HepG2 (cell line): ENCODE data around the gene ABCG8. TPM values are rescaled to one million over a fixed set of nuclear protein-coding genes. Genes with fewer than 3 reads are reported as not detected.

Source experiments
- ATAC-seq: fragments of 200-7000 bp; cut with Tn5 transposase; 3 replicates; pipeline ENCODE4 v1.9.1; 2020; ENCODE audit warnings: mild to moderate bottlenecking, moderate library complexity
- BruUV-seq: library from RNA; stranded (reverse); fragments of 400-500 nt; replicated peaks from 2 replicates; lab custom pipeline; 2021; lab: Mats Ljungman, UMichigan
- CTCF ChIA-PET: fragments of 300-600 bp; formaldehyde crosslinking; extraction: SDS; loops from one replicate; lab custom pipeline; 2021; ENCODE audit warnings: low total read pairs, inconsistent platforms, low intra/inter-chr PET ratio; lab: Yijun Ruan, JAX
- POLR2A ChIA-PET: fragments of 350-600 bp; sonication (Branson Sonifier 250); formaldehyde crosslinking; loops from one replicate; lab custom pipeline; 2020; ENCODE audit warnings: antibody characterized with exemption, inconsistent platforms; lab: Yijun Ruan, JAX
- DNase-seq: peaks from one replicate; pipeline ENCODE4 v3.0.0-alpha.2; 2015; ENCODE audit warnings: low spot score
- FAIRE-seq: peaks from 3 replicates; lab custom pipeline; 2011; peaks lifted over from hg19 to GRCh38; lab: Jason Lieb, UNC
- H2AFZ ChIP-seq: one replicate; pipeline ENCODE4 v1.6.1; 2011; ENCODE audit warnings: low read length, inconsistent platforms
- H3K27ac ChIP-seq: fragments of 300-600 bp; 3 replicates; pipeline ENCODE4 v1.8.0; 2011; ENCODE audit warnings: mixed run types, mild to moderate bottlenecking, mixed read lengths, low read length, inconsistent platforms; ENCODE audit not compliant: insufficient read depth; ENCODE audit errors: extremely low read length
- H3K27me3 ChIP-seq, 2 experiments: fragments of 200-600 bp in 1 of 2; 2 replicates in 1 of 2; 3 replicates in 1 of 2; pipeline versions ENCODE4 v1.6.0 to v1.8.0; 2011; ENCODE audit warnings: low read length in 2 of 2, mild to moderate bottlenecking in 2 of 2, moderate library complexity in 2 of 2, inconsistent platforms in 1 of 2; ENCODE audit not compliant: insufficient read depth in 2 of 2, control insufficient read depth in 1 of 2
- H3K36me3 ChIP-seq, 2 experiments: fragments of 200-600 bp in 1 of 2; replicated peaks in 1 of 2; 2 replicates in 1 of 2; 3 replicates in 1 of 2; pipeline versions ENCODE4 v1.5.1 to v1.8.0; 2011; ENCODE audit warnings: low read length in 2 of 2, inconsistent platforms in 1 of 2; ENCODE audit not compliant: insufficient read depth in 2 of 2, control insufficient read depth in 1 of 2
- H3K4me1 ChIP-seq: 2 replicates; pipeline ENCODE4 v1.5.1; 2012; ENCODE audit warnings: low read length, inconsistent platforms; ENCODE audit not compliant: insufficient read depth
- H3K4me2 ChIP-seq: 2 replicates; pipeline ENCODE4 v1.6.0; 2011; ENCODE audit warnings: low read depth, low read length, inconsistent platforms
- H3K4me3 ChIP-seq, 3 experiments: fragments of 200-600 bp in 1 of 3; sonication (generic), shearing (Covaris generic) in 1 of 3; replicated peaks in 1 of 3; 2 replicates each; pipeline ENCODE4 v1.5.1; 2011 to 2016; ENCODE audit warnings: low read length in 3 of 3, inconsistent platforms in 2 of 3, low read depth in 2 of 3, mild to moderate bottlenecking in 2 of 3, control low read depth in 1 of 3, mixed read lengths in 1 of 3; ENCODE audit not compliant: insufficient read depth in 1 of 3
- H3K79me2 ChIP-seq: one replicate; pipeline ENCODE4 v1.6.1; 2011; ENCODE audit warnings: low read length, inconsistent platforms; ENCODE audit not compliant: insufficient read depth
- H3K9ac ChIP-seq: 2 replicates; pipeline ENCODE4 v1.6.0; 2011; ENCODE audit warnings: mild to moderate bottlenecking, low read depth, low read length, inconsistent platforms; ENCODE audit not compliant: insufficient read depth
- H3K9me3 ChIP-seq: 2 replicates; pipeline ENCODE4 v1.5.1; 2012; ENCODE audit warnings: mild to moderate bottlenecking, low read length
- H4K20me1 ChIP-seq: 2 replicates; pipeline ENCODE4 v1.6.0; 2011; ENCODE audit warnings: inconsistent platforms, mild to moderate bottlenecking, low read length, moderate library complexity; ENCODE audit not compliant: insufficient read depth
- AFF4 ChIP-seq: sonication (generic); formaldehyde crosslinking; IDR thresholded peaks from 2 replicates; pipeline ENCODE4 v1.4.0; 2020; ENCODE audit warnings: missing genetic modification reagents
- CTCF ChIP-seq: sonication (generic); formaldehyde crosslinking; IDR thresholded peaks from 2 replicates; pipeline ENCODE4 v1.5.0; 2020; ENCODE audit warnings: mild to moderate bottlenecking, missing genetic modification reagents, moderate library complexity
- GATA4 ChIP-seq: sonication (generic); IDR thresholded peaks from 2 replicates; pipeline ENCODE4 v1.6.1; 2016; ENCODE audit warnings: antibody characterized with exemption, low read depth, borderline replicate concordance
- MIXL1 ChIP-seq: IDR thresholded peaks from 2 replicates; pipeline ENCODE4 v1.6.1; 2016
- NR0B2 ChIP-seq: sonication (generic); formaldehyde crosslinking; IDR thresholded peaks from 2 replicates; pipeline ENCODE4 v1.4.0; 2020; ENCODE audit warnings: mild to moderate bottlenecking, missing genetic modification reagents
- PLSCR1 ChIP-seq: sonication (generic); formaldehyde crosslinking; IDR thresholded peaks from 2 replicates; pipeline ENCODE4 v1.5.0; 2020; ENCODE audit warnings: missing genetic modification reagents, mild to moderate bottlenecking, borderline replicate concordance
- SMC3 ChIP-seq: IDR thresholded peaks from 2 replicates; pipeline ENCODE4 v1.6.1; 2011; ENCODE audit warnings: low read length, improper control_type of control experiment
- SRSF9 ChIP-seq: fragments of 200-400 bp; formaldehyde crosslinking; IDR thresholded peaks from 2 replicates; pipeline ENCODE4 v1.6.1; 2018; ENCODE audit warnings: borderline replicate concordance, mild to moderate bottlenecking, low read depth, low read length; ENCODE audit not compliant: insufficient read depth, poor library complexity, severe bottlenecking
- in situ Hi-C: cut with HindIII; loops from 2 replicates; pipeline ENCODE4 v1.10.0; 2017; ENCODE audit warnings: low pct_unique_long_range_greater_than_20kb; ENCODE audit not compliant: extremely low pct_ligation_motif_present
- intact Hi-C: fragments of 100-400 bp; cut with micrococcal nuclease; formaldehyde crosslinking; loops from one replicate; pipeline ENCODE4 v1.10.0; 2022; ENCODE audit not compliant: unreplicated experiment
- polyA plus RNA-seq, 8 experiments: library from polyadenylated mRNA; depleted of rRNA in 3 of 8; stranded (reverse) in 7 of 8; unstranded in 1 of 8; fragments of >200 nt; fragmentation: Illumina TruSeq in 4 of 8; extraction: Trizol in 4 of 8; gene quantifications; 2 replicates each; pipeline versions ENCODE4 v1.2.1 to v1.2.3, GENCODE V29; 2011 to 2016; ENCODE audit warnings: low read depth in 4 of 8, missing spikeins in 1 of 8, mixed read lengths in 1 of 8; ENCODE audit not compliant: insufficient read depth in 1 of 8
- total RNA-seq, 5 experiments: library from RNA; depleted of rRNA; stranded (reverse); fragments of >200 nt; fragmentation: Illumina TruSeq; extraction: Trizol; gene quantifications; 2 replicates each; pipeline ENCODE4 v1.2.3, GENCODE V29; 2016; ENCODE audit warnings: low read depth in 1 of 5

Gene ABCG8
- total and polyA plus RNA-seq, 2 of the 13 experiments (the other 11 are each of a cell fraction or from before 2014, with no cell fraction given) = 8.1 to 8.8 TPM

GRCh38 chr2:43798300-43798699, 40.5 kb upstream of the ABCG8 start (continued):
- no peak for TF ChIP-seq AFF4 (CRISPR knock-in tag)
- peak; percentile 70 for TF ChIP-seq SMC3
- peak; percentile 68 for TF ChIP-seq CTCF (CRISPR knock-in tag)
- TF ChIP-seq SRSF9 = no peak
- TF ChIP-seq NR0B2 (CRISPR knock-in tag) = no peak
- no peak for TF ChIP-seq GATA4

GRCh38 chr2:43800894-43801293, 37.9 kb upstream of the ABCG8 start:
- peaks cover 43% of the 10 kb centered on the region for H3K4me1 ChIP-seq
- no peak for ATAC-seq
- H3K27me3 ChIP-seq = no peaks in the 10 kb centered on the region
- no peak overlapping the region for H3K27ac ChIP-seq
- no peak overlapping the region for H3K9ac ChIP-seq
- no peak overlapping the region for H3K4me2 ChIP-seq
- TF ChIP-seq PLSCR1 (CRISPR knock-in tag) (no peak), MIXL1 (CRISPR knock-in tag) (no peak)
- TF ChIP-seq, all 625 proteins: peak for 0
- no peak overlapping the region for H2AFZ ChIP-seq
- no peak overlapping the region for H3K4me3 ChIP-seq
- BruUV-seq = no TSS peak
- no peaks in the 10 kb centered on the region for H3K9me3 ChIP-seq
- in situ Hi-C loops = no loop called here
- DNase-seq (no peak), FAIRE-seq (no peak)
- ChIA-PET POLR2A (interaction anchor here (1.0 kb wide), 1 partner anchor 205 kb away, joined by 3 read pairs; the partner anchor contains the start of gene THADA), CTCF (no interaction called here)
- H3K79me2 ChIP-seq = no peaks in the 10 kb centered on the region
- H3K36me3 ChIP-seq = no peaks in the 10 kb centered on the region
- no peaks in the 10 kb centered on the region for H4K20me1 ChIP-seq
- intact Hi-C loops = no loop called here
